ENCODE data around the gene G3BP2.

The G3BP2 gene

GRCh38 chr4:75630937-75631329 is 42.3 kb downstream of the G3BP2 start:
- H3K9me2 ChIP-seq (replicated peaks; ENCODE audit: insufficient read depth, low read length): no peaks in the 10 kb centered on the region
- H3K27me3 ChIP-seq (replicated peaks; ENCODE audit: insufficient read depth, low read length): no peaks in the 10 kb centered on the region; the same call in 1 of the 2 replicates
- no peaks in the 10 kb centered on the region for H4K20me1 ChIP-seq (ENCODE audit: insufficient read depth, low read length)
- H3F3A ChIP-seq (ENCODE audit: insufficient read depth, low read length): peaks cover 4% of the 10 kb centered on the region; the same call in 1 of the 2 replicates
- no peak for TF ChIP-seq EZH2 (optimal IDR thresholded peaks at IDR 0.05; ENCODE audit: low read depth, low read length)
- no peak for TF ChIP-seq EZH2phosphoT487 (IDR thresholded peaks at IDR 0.05; ENCODE audit: low read length)
- no peak for TF ChIP-seq CTCF (IDR thresholded peaks at IDR 0.05; ENCODE audit: low read length)
- peak overlapping the region; percentile 100 for H3K4me2 ChIP-seq (ENCODE audit: low read depth, low read length)
- no peaks in the 10 kb centered on the region for H3K9me3 ChIP-seq (replicated peaks; ENCODE audit: insufficient read depth, low read length)
- peaks cover 11% of the 10 kb centered on the region for H3K4me1 ChIP-seq (ENCODE audit: low read length)
- H3K9ac ChIP-seq (ENCODE audit: low read length): peak overlapping the region; percentile 25; the same call in 1 of the 2 replicates
- H3K27ac ChIP-seq (ENCODE audit: low read length): no peak overlapping the region
- H3K36me3 ChIP-seq (replicated peaks; ENCODE audit: insufficient read depth, low read length): no peaks in the 10 kb centered on the region
- H3K4me3 ChIP-seq (ENCODE audit: low read length): peak overlapping the region; percentile 73
- H3K79me2 ChIP-seq (ENCODE audit: low read length): no peaks in the 10 kb centered on the region
- no peak for DNase-seq
- peak overlapping the region; percentile 95 for H2AFZ ChIP-seq (ENCODE audit: low read length)

- Histone ChIP-seq H3K4me2 (ENCODE audit: low read depth, low read length) (peak within 1 kb of the TSS; percentile 100), H3K27ac (ENCODE audit: low read length) (no peak within 1 kb of the TSS), H2AFZ (ENCODE audit: low read length) (peak within 1 kb of the TSS; percentile 95)
Measured at GRCh38 chr4:75630174-75630936, 42.9 kb downstream of the G3BP2 start, which contains the start of gene CDKL2. TSS of gene CDKL2 (minus strand) at chr4:75630528. CDS start at chr4:75625988, 4,540 bp downstream.

GRCh38 chr4:75629239-75629638 is 44.0 kb downstream of the G3BP2 start:
- TF ChIP-seq CTCF (IDR thresholded peaks at IDR 0.05; ENCODE audit: low read length): no peak
- TF ChIP-seq EZH2phosphoT487 (IDR thresholded peaks at IDR 0.05; ENCODE audit: low read length): no peak
- TF ChIP-seq EZH2 (optimal IDR thresholded peaks at IDR 0.05; ENCODE audit: low read depth, low read length): no peak
- Histone ChIP-seq H3K9me2 (replicated peaks; ENCODE audit: insufficient read depth, low read length) (no peaks in the 10 kb centered on the region), H3K9ac (ENCODE audit: low read length) (no peak overlapping the region), H3K4me2 (ENCODE audit: low read depth, low read length) (no peak overlapping the region), H3K27ac (ENCODE audit: low read length) (no peak overlapping the region), H3F3A (ENCODE audit: insufficient read depth, low read length) (peaks cover 3% of the 10 kb centered on the region; the same call in 1 of the 2 replicates), H3K4me1 (ENCODE audit: low read length) (peaks cover 10% of the 10 kb centered on the region), H3K36me3 (replicated peaks; ENCODE audit: insufficient read depth, low read length) (no peaks in the 10 kb centered on the region), H2AFZ (ENCODE audit: low read length) (no peak overlapping the region), H3K27me3 (replicated peaks; ENCODE audit: insufficient read depth, low read length) (no peaks in the 10 kb centered on the region; the same call in 1 of the 2 replicates), H3K4me3 (ENCODE audit: low read length) (no peak overlapping the region), H3K9me3 (replicated peaks; ENCODE audit: insufficient read depth, low read length) (no peaks in the 10 kb centered on the region), H4K20me1 (ENCODE audit: insufficient read depth, low read length) (no peaks in the 10 kb centered on the region), H3K79me2 (ENCODE audit: low read length) (no peaks in the 10 kb centered on the region)
- no peak for DNase-seq

More at GRCh38 chr4:75630174-75630936, 42.9 kb downstream of the G3BP2 start, which contains the start of gene CDKL2:
- Histone ChIP-seq H4K20me1 (ENCODE audit: insufficient read depth, low read length) (no peaks in the 10 kb centered on the region), H3K9me2 (replicated peaks; ENCODE audit: insufficient read depth, low read length) (no peaks in the 10 kb centered on the region), H3F3A (ENCODE audit: insufficient read depth, low read length) (peaks cover 4% of the 10 kb centered on the region; the same call in 1 of the 2 replicates), H3K9ac (ENCODE audit: low read length) (peak within 1 kb of the TSS; percentile 25; the same call in 1 of the 2 replicates), H3K4me1 (ENCODE audit: low read length) (peaks cover 11% of the 10 kb centered on the region), H3K36me3 (replicated peaks; ENCODE audit: insufficient read depth, low read length) (no peaks in the 10 kb centered on the region), H3K9me3 (replicated peaks; ENCODE audit: insufficient read depth, low read length) (no peaks in the 10 kb centered on the region), H3K79me2 (ENCODE audit: low read length) (no peaks in the 10 kb centered on the region), H3K4me3 (ENCODE audit: low read length) (peak within 1 kb of the TSS; percentile 73), H3K27me3 (replicated peaks; ENCODE audit: insufficient read depth, low read length) (no peaks in the 10 kb centered on the region; the same call in 1 of the 2 replicates)
- no peak for TF ChIP-seq EZH2 (optimal IDR thresholded peaks at IDR 0.05; ENCODE audit: low read depth, low read length)
- no peak for TF ChIP-seq CTCF (IDR thresholded peaks at IDR 0.05; ENCODE audit: low read length)
- TF ChIP-seq EZH2phosphoT487 (IDR thresholded peaks at IDR 0.05; ENCODE audit: low read length): no peak
- peak; percentile 83 for DNase-seq
